IMR-90 (cell line): ENCODE results near the gene CSNK2A1.

Experiments
- BHLHE40 ChIP-seq: fragments of 150-350 bp; IDR thresholded peaks from 2 replicates; pipeline ENCODE4 v1.6.1; 2016; ENCODE audit warnings: mild to moderate bottlenecking, low read depth, low read length
- CEBPB ChIP-seq: IDR thresholded peaks from 2 replicates; pipeline ENCODE4 v1.6.1; 2012; ENCODE audit warnings: low read depth, low read length, improper control_type of control experiment
- MAZ ChIP-seq: IDR thresholded peaks from 2 replicates; pipeline ENCODE4 v1.6.1; 2012; ENCODE audit warnings: low read depth, mild to moderate bottlenecking, low read length, improper control_type of control experiment, moderate library complexity, borderline replicate concordance
- MXI1 ChIP-seq: IDR thresholded peaks from 2 replicates; pipeline ENCODE4 v1.6.1; 2012; ENCODE audit warnings: low read depth, mild to moderate bottlenecking, low read length, moderate library complexity, borderline replicate concordance
- NFE2L2 ChIP-seq: fragments of 150-350 bp; IDR thresholded peaks from 2 replicates; pipeline ENCODE4 v1.6.1; 2016; ENCODE audit warnings: low read depth, mild to moderate bottlenecking, low read length
- POLR2A ChIP-seq: IDR thresholded peaks from 2 replicates; pipeline ENCODE4 v1.6.1; 2012; ENCODE audit warnings: mild to moderate bottlenecking, low read depth, low read length
- RAD21 ChIP-seq: IDR thresholded peaks from 2 replicates; pipeline ENCODE4 v1.6.1; 2012; ENCODE audit warnings: low read length, improper control_type of control experiment
- SMC3 ChIP-seq: fragments of 150-350 bp; IDR thresholded peaks from 2 replicates; pipeline ENCODE4 v1.6.1; 2016; ENCODE audit warnings: low read depth, mild to moderate bottlenecking, antibody characterized with exemption, low read length, moderate library complexity
- TF ChIP-seq, protein P1 (sequence below): conservative IDR thresholded peaks from 2 replicates; pipeline ENCODE4 v1.5.1; 2012; ENCODE audit warnings: mild to moderate bottlenecking, low read depth, low read length, improper control_type of control experiment
- TF ChIP-seq, protein P2 (sequence below): fragments of 150-350 bp; IDR thresholded peaks from 2 replicates; pipeline ENCODE4 v1.6.1; 2017; ENCODE audit warnings: mild to moderate bottlenecking, antibody characterized with exemption, low read length, low read depth
- TF ChIP-seq, protein P3 (sequence below): fragments of 150-350 bp; IDR thresholded peaks from 2 replicates; pipeline ENCODE4 v1.6.1; 2016; ENCODE audit warnings: low read depth, mild to moderate bottlenecking, low read length, moderate library complexity, borderline replicate concordance

DNA sequence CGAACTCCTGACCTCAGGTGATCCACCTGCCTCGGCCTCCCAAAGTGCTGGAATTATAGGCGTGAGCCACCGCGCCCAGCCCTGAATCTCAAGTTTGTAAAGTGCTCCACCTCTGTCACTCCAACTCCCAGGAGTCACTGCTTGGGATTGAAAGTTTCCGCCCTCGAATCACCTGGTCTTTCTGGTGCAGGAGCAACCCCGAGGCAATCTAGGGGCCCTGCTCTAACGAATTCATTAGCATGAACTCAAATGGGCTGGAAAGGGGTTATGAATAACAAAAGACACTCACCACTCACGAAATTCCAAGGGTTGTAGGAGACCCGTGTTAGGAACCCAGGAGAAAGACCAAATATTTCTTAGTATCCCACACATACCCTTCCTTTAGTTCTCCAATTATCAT, 109.4 kb downstream of the CSNK2A1 start:
- TF ChIP-seq, protein P1, sequence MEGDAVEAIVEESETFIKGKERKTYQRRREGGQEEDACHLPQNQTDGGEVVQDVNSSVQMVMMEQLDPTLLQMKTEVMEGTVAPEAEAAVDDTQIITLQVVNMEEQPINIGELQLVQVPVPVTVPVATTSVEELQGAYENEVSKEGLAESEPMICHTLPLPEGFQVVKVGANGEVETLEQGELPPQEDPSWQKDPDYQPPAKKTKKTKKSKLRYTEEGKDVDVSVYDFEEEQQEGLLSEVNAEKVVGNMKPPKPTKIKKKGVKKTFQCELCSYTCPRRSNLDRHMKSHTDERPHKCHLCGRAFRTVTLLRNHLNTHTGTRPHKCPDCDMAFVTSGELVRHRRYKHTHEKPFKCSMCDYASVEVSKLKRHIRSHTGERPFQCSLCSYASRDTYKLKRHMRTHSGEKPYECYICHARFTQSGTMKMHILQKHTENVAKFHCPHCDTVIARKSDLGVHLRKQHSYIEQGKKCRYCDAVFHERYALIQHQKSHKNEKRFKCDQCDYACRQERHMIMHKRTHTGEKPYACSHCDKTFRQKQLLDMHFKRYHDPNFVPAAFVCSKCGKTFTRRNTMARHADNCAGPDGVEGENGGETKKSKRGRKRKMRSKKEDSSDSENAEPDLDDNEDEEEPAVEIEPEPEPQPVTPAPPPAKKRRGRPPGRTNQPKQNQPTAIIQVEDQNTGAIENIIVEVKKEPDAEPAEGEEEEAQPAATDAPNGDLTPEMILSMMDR, result no peak
- TF ChIP-seq, protein P2, sequence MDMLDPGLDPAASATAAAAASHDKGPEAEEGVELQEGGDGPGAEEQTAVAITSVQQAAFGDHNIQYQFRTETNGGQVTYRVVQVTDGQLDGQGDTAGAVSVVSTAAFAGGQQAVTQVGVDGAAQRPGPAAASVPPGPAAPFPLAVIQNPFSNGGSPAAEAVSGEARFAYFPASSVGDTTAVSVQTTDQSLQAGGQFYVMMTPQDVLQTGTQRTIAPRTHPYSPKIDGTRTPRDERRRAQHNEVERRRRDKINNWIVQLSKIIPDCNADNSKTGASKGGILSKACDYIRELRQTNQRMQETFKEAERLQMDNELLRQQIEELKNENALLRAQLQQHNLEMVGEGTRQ, result no peak
- TF ChIP-seq RAD21 (no peak), POLR2A (no peak), MAZ (no peak), NFE2L2 (no peak), BHLHE40 (no peak), MXI1 (no peak), SMC3 (no peak), CEBPB (no peak)
- TF ChIP-seq, protein P3, sequence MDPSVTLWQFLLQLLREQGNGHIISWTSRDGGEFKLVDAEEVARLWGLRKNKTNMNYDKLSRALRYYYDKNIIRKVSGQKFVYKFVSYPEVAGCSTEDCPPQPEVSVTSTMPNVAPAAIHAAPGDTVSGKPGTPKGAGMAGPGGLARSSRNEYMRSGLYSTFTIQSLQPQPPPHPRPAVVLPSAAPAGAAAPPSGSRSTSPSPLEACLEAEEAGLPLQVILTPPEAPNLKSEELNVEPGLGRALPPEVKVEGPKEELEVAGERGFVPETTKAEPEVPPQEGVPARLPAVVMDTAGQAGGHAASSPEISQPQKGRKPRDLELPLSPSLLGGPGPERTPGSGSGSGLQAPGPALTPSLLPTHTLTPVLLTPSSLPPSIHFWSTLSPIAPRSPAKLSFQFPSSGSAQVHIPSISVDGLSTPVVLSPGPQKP, result no peak
